H9 (cell line): ENCODE results near the gene VCAN. TPM values are rescaled to one million over a fixed set of nuclear protein-coding genes. Genes with fewer than 3 reads are reported as not detected.

Source experiments
- DNase-seq: peaks from one replicate; pipeline ENCODE4 v3.0.0-alpha.2; 2017
- H2AFZ ChIP-seq: one replicate; pipeline ENCODE4 v1.6.1; 2013; ENCODE audit warnings: mild to moderate bottlenecking, low read length, control low read depth, moderate library complexity
- H2AK5ac ChIP-seq: 2 replicates; pipeline ENCODE4 v1.6.1; 2013; ENCODE audit warnings: low read length, control low read depth, mixed read lengths; ENCODE audit not compliant: insufficient read length
- H2BK120ac ChIP-seq: one replicate; pipeline ENCODE4 v1.6.1; 2013; ENCODE audit warnings: low read depth, mild to moderate bottlenecking, low read length, control low read depth, inconsistent platforms; ENCODE audit not compliant: poor library complexity, severe bottlenecking
- H2BK12ac ChIP-seq: 2 replicates; pipeline ENCODE4 v1.6.1; 2013; ENCODE audit warnings: low read length, control low read depth, mixed read lengths, low read depth; ENCODE audit not compliant: insufficient read length
- H2BK15ac ChIP-seq: 2 replicates; pipeline ENCODE4 v1.6.1; 2013; ENCODE audit warnings: low read depth, low read length, control low read depth
- H2BK20ac ChIP-seq: one replicate; pipeline ENCODE4 v1.6.1; 2013; ENCODE audit warnings: low read depth, mild to moderate bottlenecking, low read length, control low read depth, inconsistent platforms; ENCODE audit not compliant: poor library complexity, severe bottlenecking
- H2BK5ac ChIP-seq: 2 replicates; pipeline ENCODE4 v1.6.1; 2013; ENCODE audit warnings: low read length, control low read depth, mixed read lengths; ENCODE audit not compliant: insufficient read length
- H3K14ac ChIP-seq: 2 replicates; pipeline ENCODE4 v1.6.1; 2013; ENCODE audit warnings: low read length, control low read depth; ENCODE audit not compliant: insufficient read depth
- H3K18ac ChIP-seq: 2 replicates; pipeline ENCODE4 v1.6.1; 2013; ENCODE audit warnings: low read depth, mild to moderate bottlenecking, mixed read lengths, low read length, control low read depth; ENCODE audit not compliant: insufficient read length
- H3K23ac ChIP-seq: 2 replicates; pipeline ENCODE4 v1.6.1; 2013; ENCODE audit warnings: low read length, control low read depth, mixed read lengths, low read depth; ENCODE audit not compliant: insufficient read length
- H3K23me2 ChIP-seq: 2 replicates; pipeline ENCODE4 v1.6.1; 2013; ENCODE audit warnings: low read depth, mild to moderate bottlenecking, mixed read lengths, low read length, control low read depth; ENCODE audit not compliant: insufficient read length, poor library complexity, severe bottlenecking
- H3K27ac ChIP-seq: 2 replicates; pipeline ENCODE4 v1.5.1; 2013; ENCODE audit warnings: low read length, control low read depth, mixed read lengths, low read depth; ENCODE audit not compliant: insufficient read length
- H3K27me3 ChIP-seq: 2 replicates; pipeline ENCODE4 v1.6.1; 2013; ENCODE audit warnings: low read length, control low read depth, inconsistent platforms; ENCODE audit not compliant: insufficient read depth
- H3K4ac ChIP-seq: 2 replicates; pipeline ENCODE4 v1.6.1; 2013; ENCODE audit warnings: low read depth, mild to moderate bottlenecking, control low read depth, inconsistent platforms, low read length, moderate library complexity
- H3K4me1 ChIP-seq: 2 replicates; pipeline ENCODE4 v1.6.1; 2013; ENCODE audit warnings: low read length, control low read depth, inconsistent platforms; ENCODE audit not compliant: insufficient read depth
- H3K4me2 ChIP-seq: 2 replicates; pipeline ENCODE4 v1.6.1; 2013; ENCODE audit warnings: low read length, control low read depth, mixed read lengths; ENCODE audit not compliant: insufficient read length, insufficient read depth
- H3K56ac ChIP-seq: 2 replicates; pipeline ENCODE4 v1.6.1; 2013; ENCODE audit warnings: low read depth, mild to moderate bottlenecking, mixed read lengths, low read length, control low read depth; ENCODE audit not compliant: insufficient read length
- H3K79me1 ChIP-seq: 2 replicates; pipeline ENCODE4 v1.6.1; 2013; ENCODE audit warnings: low read depth, mild to moderate bottlenecking, moderate library complexity, low read length, control low read depth, inconsistent platforms; ENCODE audit not compliant: insufficient read depth, poor library complexity, severe bottlenecking
- H3K79me2 ChIP-seq: 2 replicates; pipeline ENCODE4 v1.6.1; 2013; ENCODE audit warnings: low read length, control low read depth, inconsistent platforms; ENCODE audit not compliant: insufficient read depth
- H3K9ac ChIP-seq: 2 replicates; pipeline ENCODE4 v1.6.1; 2013; ENCODE audit warnings: low read length, control low read depth, mixed read lengths; ENCODE audit not compliant: insufficient read length; ENCODE audit errors: extremely low read depth
- H3K9me3 ChIP-seq: one replicate; pipeline ENCODE4 v1.6.1; 2013; ENCODE audit warnings: low read depth, low read length, inconsistent platforms; ENCODE audit not compliant: control insufficient read depth
- H3T11ph ChIP-seq: one replicate; pipeline ENCODE4 v1.6.1; 2013; ENCODE audit warnings: mild to moderate bottlenecking, low read length, control low read depth, inconsistent platforms
- H4K20me1 ChIP-seq: one replicate; pipeline ENCODE4 v1.6.1; 2013; ENCODE audit not compliant: control insufficient read depth, insufficient read length, insufficient read depth
- H4K5ac ChIP-seq: 2 replicates; pipeline ENCODE4 v1.6.1; 2013; ENCODE audit warnings: low read depth, mild to moderate bottlenecking, mixed read lengths, low read length, control low read depth; ENCODE audit not compliant: insufficient read length
- H4K8ac ChIP-seq: replicated peaks from 2 replicates; pipeline ENCODE4 v1.6.1; 2013; ENCODE audit warnings: low read length, control low read depth, mixed read lengths, low read depth; ENCODE audit not compliant: insufficient read length
- H4K91ac ChIP-seq: 2 replicates; pipeline ENCODE4 v1.6.1; 2013; ENCODE audit warnings: low read depth, mild to moderate bottlenecking, moderate library complexity, mixed read lengths, low read length, control low read depth; ENCODE audit not compliant: insufficient read length
- H3K27ac Mint-ChIP-seq, 3 experiments: 2 replicates in 2 of 3; 3 replicates in 1 of 3; pipeline ENCODE4 v1.8.0; 2020 to 2021; ENCODE audit warnings: mixed read lengths in 3 of 3, mild to moderate bottlenecking in 1 of 3, moderate library complexity in 1 of 3
- H3K27me3 Mint-ChIP-seq: 2 replicates; pipeline ENCODE4 v1.8.0; 2021; ENCODE audit warnings: low read depth, mild to moderate bottlenecking, moderate library complexity, mixed read lengths
- H3K36me3 Mint-ChIP-seq, 3 experiments: 2 replicates in 2 of 3; 3 replicates in 1 of 3; pipeline ENCODE4 v1.8.0; 2020 to 2021; ENCODE audit warnings: low read depth in 3 of 3, mixed read lengths in 3 of 3; ENCODE audit not compliant: insufficient read depth in 1 of 3
- H3K4me1 Mint-ChIP-seq, 2 experiments: 2 replicates each; pipeline ENCODE4 v1.8.0; 2020; ENCODE audit warnings: mixed read lengths in 2 of 2
- H3K4me3 Mint-ChIP-seq, 2 experiments: 2 replicates in 1 of 2; 3 replicates in 1 of 2; pipeline ENCODE4 v1.8.0; 2020 to 2021; ENCODE audit warnings: mild to moderate bottlenecking in 2 of 2, mixed read lengths in 2 of 2, moderate library complexity in 1 of 2
- H3K9me3 Mint-ChIP-seq, 2 experiments: 2 replicates in 1 of 2; 3 replicates in 1 of 2; pipeline ENCODE4 v1.8.0; 2020; ENCODE audit warnings: mild to moderate bottlenecking in 2 of 2, mixed read lengths in 2 of 2, moderate library complexity in 1 of 2
- CTCF ChIP-seq: fragments of 200-600 bp; sonication (generic); conservative IDR thresholded peaks from 3 replicates; pipeline ENCODE4 v1.8.0; 2021; ENCODE audit warnings: antibody characterized with exemption, mild to moderate bottlenecking
- WGBS: extraction: QIAGEN DNeasy Blood & Tissue Kit; methylation state at CpG from one replicate; pipeline ENCODE4 v1.1.7; 2013; ENCODE audit warnings: missing lambda C conversion rate, low lambda C conversion rate, mixed read lengths; ENCODE audit not compliant: insufficient read length; ENCODE audit errors: extremely low coverage; 5-methylcytosine and 5-hydroxymethylcytosine counted together
- total RNA-seq: library from RNA; stranded (reverse); gene quantifications from 2 replicates; pipeline ENCODE4 v1.2.1, GENCODE V29; 2021

VCAN gene
- total RNA-seq, 1 experiment from 2014 or later = 278 TPM

- Histone ChIP-seq H2BK20ac (no peak overlapping the region), H4K5ac (no peak overlapping the region), H3K56ac (no peak overlapping the region), H3K79me1 (no peaks in the 10 kb centered on the region), H3K23ac (no peak overlapping the region), H3K27me3 (no peaks in the 10 kb centered on the region), H3K18ac (no peak overlapping the region), H3K23me2 (no peaks in the 10 kb centered on the region), H4K91ac (no peak overlapping the region), H4K20me1 (no peaks in the 10 kb centered on the region), H2AFZ (no peak overlapping the region), H3K14ac (no peak overlapping the region), H2BK15ac (no peak overlapping the region), H2BK120ac (no peak overlapping the region), H2AK5ac (no peak overlapping the region), H3K4ac (no peak overlapping the region), H3K4me1 (no peaks in the 10 kb centered on the region), H3K4me2 (no peak overlapping the region), H3K79me2 (no peaks in the 10 kb centered on the region), H3K9ac (no peak overlapping the region), H3K9me3 (no peaks in the 10 kb centered on the region), H2BK12ac (no peak overlapping the region), H4K8ac (no peak overlapping the region), H3K27ac (no peak overlapping the region), H2BK5ac (no peak overlapping the region), H3T11ph (no peak overlapping the region)
- Mint-ChIP-seq H3K4me3 (no peak overlapping the region), H3K27me3 (no peaks in the 10 kb centered on the region), H3K27ac (peak overlapping the region in 1 of 3 experiments; percentile 8; a peak in 1 of 7 replicates), H3K36me3 (peaks cover 42 to 62% (median 44%) of the 10 kb centered on the region in 3 experiments), H3K9me3 (peaks cover 0 to 6% of the 10 kb centered on the region in 2 experiments; a peak in 4 of 5 replicates), H3K4me1 (no peaks in the 10 kb centered on the region; a peak in 1 of 4 replicates)
- WGBS = no CpG with 5 or more reads among the region's 4 CpGs
- no peak for TF ChIP-seq CTCF
- no peak for DNase-seq
Observed at GRCh38 chr5:83538786-83539462, 67.4 kb downstream of the VCAN start.
